ENCODE results near the gene ZNF578.
"Not testable (repeated sequence)": the region's sequence is repeated elsewhere in the genome, so short reads cannot be mapped to it uniquely, and the experiment has no call there.

ZNF578 gene

DNA sequence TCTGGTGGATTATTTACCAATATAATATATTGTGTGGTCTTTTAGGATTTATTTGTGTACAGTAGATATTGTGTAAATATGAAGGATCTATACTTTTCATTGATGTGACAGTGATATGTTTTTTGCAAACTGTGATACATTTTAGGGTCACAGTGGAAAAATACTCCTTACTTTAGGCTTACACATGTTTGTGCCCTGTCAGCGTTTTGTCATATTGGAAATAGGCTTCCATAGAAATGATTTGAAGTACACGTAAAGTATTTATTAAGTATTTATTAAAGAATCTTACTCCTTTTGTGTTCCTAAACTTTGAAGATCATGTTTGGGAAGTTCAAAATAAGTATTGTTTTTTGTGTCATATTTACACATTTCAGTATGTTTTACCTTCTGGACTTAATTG, 79.1 kb downstream of the ZNF578 start:
- peaks cover 45% of the 10 kb centered on the region for H3K4me1 Mint-ChIP-seq (ENCODE audit: low read depth)
- H3K4me3 Mint-ChIP-seq = no peak overlapping the region
- H3K9me3 Mint-ChIP-seq = peaks cover 4% of the 10 kb centered on the region
- H3K27me3 Mint-ChIP-seq = no peaks in the 10 kb centered on the region
- peaks cover 53% of the 10 kb centered on the region for H3K36me3 Mint-ChIP-seq (ENCODE audit: low read depth)
- H3K27ac Mint-ChIP-seq = no peak overlapping the region

- peaks cover 52% of the 10 kb centered on the region for H3K36me3 Mint-ChIP-seq (ENCODE audit: low read depth)
- peaks cover 37% of the 10 kb centered on the region for H3K4me1 Mint-ChIP-seq (ENCODE audit: low read depth)
Observed at GRCh38 chr19:52533901-52534300, 80.5 kb downstream of the ZNF578 start.

DNA sequence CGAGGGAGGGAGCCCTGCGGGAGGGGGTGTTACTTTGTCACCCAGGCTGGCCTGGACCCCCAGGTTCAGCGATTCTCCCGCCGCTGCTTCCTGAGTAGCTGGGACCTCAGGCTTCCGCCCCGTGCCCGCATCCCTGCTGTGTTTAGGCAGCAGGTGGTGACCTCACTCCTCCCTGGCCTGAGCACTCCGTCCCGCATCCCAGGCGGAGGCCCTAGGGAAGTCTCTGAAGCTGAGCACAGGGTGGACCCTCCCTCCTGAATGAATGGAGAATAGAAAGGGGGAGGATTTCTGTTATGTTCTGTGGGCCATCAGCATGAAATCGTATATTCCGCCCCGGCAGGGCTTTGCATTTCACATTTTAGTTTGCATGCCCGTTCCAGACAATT, 82.0 kb downstream of the ZNF578 start:
- peaks cover 37% of the 10 kb centered on the region for H3K4me1 Mint-ChIP-seq (ENCODE audit: low read depth)
- peaks cover 58% of the 10 kb centered on the region for H3K36me3 Mint-ChIP-seq (ENCODE audit: low read depth)
- not testable (repeated sequence) for H3K27ac Mint-ChIP-seq, H3K9me3 Mint-ChIP-seq, H3K27me3 Mint-ChIP-seq
- H3K4me3 Mint-ChIP-seq = peak overlapping the region; percentile 90

More at GRCh38 chr19:52533901-52534300, 80.5 kb downstream of the ZNF578 start:
- Mint-ChIP-seq H3K27me3 (no peaks in the 10 kb centered on the region), H3K9me3 (peaks cover 4% of the 10 kb centered on the region), H3K27ac (no peak overlapping the region), H3K4me3 (no peak overlapping the region)

DNA sequence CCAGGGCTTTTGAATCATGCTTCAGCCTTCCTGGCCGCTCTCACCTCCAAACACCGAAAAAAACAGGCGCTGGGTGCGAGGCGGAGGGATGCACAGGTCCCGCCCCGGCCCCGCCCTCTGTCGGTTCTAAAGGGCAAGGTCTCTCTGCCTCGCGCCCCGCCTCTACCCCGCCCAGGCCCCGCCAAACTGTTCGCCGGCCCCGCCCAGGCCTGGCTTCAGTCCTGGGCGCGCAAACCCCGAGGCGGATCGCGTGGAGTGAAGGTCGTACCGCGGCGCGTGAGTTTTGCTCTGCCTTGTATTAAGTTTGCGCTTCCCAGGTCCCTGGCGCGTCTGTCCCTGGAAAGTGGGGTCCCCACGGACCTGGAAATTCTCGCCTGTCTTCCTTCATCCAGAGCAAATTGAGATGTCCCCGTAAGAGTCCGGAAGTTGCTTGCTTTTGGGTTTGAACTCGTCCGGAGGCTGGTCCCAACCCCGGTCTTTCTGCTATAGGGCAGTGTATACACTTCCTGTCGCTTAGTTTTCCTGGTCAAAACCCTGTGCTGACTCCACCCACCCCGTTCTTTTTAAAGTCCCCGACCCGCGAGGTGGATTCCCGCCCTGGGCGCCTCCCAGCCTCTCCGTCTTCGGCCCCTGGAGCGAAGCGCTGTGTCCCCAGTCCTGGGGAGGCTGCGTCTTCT, 82.6 kb downstream of the ZNF578 start:
- H3K9me3 Mint-ChIP-seq = peaks cover 4% of the 10 kb centered on the region
- peaks cover 42% of the 10 kb centered on the region for H3K4me1 Mint-ChIP-seq (ENCODE audit: low read depth)
- peak overlapping the region; percentile 90 for H3K4me3 Mint-ChIP-seq
- peaks cover 63% of the 10 kb centered on the region for H3K36me3 Mint-ChIP-seq (ENCODE audit: low read depth)
- H3K27me3 Mint-ChIP-seq = no peaks in the 10 kb centered on the region
- H3K27ac Mint-ChIP-seq = peak overlapping the region; percentile 87

- peaks cover 68% of the 10 kb centered on the region for H3K36me3 Mint-ChIP-seq (ENCODE audit: low read depth)
- no peaks in the 10 kb centered on the region for H3K27me3 Mint-ChIP-seq
- peak overlapping the region; percentile 87 for H3K27ac Mint-ChIP-seq
- H3K9me3 Mint-ChIP-seq = peaks cover 4% of the 10 kb centered on the region
- H3K4me3 Mint-ChIP-seq = peak overlapping the region; percentile 90
- H3K4me1 Mint-ChIP-seq (ENCODE audit: low read depth) = peaks cover 42% of the 10 kb centered on the region
Observed at GRCh38 chr19:52536448-52536800, 83.1 kb downstream of the ZNF578 start.

GRCh38 chr19:52538815-52539214, 85.5 kb downstream of the ZNF578 start:
- H3K27ac Mint-ChIP-seq, H3K4me3 Mint-ChIP-seq, H3K27me3 Mint-ChIP-seq: not testable (repeated sequence)
- peaks cover 14% of the 10 kb centered on the region for H3K9me3 Mint-ChIP-seq
- peaks cover 72% of the 10 kb centered on the region for H3K36me3 Mint-ChIP-seq (ENCODE audit: low read depth)
- H3K4me1 Mint-ChIP-seq (ENCODE audit: low read depth) = peaks cover 59% of the 10 kb centered on the region

DNA sequence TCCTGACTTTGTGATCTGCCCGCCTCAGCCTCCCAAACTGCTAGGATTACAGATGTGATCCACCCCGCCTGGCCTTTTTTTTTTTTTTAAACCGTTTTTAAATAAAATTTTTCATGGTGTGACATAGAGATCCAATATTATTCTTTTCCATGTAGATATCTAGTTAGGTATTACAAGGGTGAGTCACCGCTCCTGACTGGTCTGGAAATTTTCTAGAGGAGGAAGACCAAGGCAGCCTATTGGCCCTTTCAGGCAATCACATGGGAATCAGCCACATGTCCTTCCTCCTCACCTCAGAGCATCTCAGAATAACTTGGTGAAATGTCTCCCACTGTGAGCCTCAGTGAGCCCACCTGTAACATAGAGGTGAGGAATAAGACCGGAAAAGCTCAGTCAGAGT, 87.8 kb downstream of the ZNF578 start:
- peaks cover 78% of the 10 kb centered on the region for H3K36me3 Mint-ChIP-seq (ENCODE audit: low read depth)
- peaks cover 43% of the 10 kb centered on the region for H3K4me1 Mint-ChIP-seq (ENCODE audit: low read depth)

GRCh38 chr19:52541608-52542007, 88.3 kb downstream of the ZNF578 start:
- no peak overlapping the region for H3K4me3 Mint-ChIP-seq
- H3K9me3 Mint-ChIP-seq = peaks cover 10% of the 10 kb centered on the region
- H3K4me1 Mint-ChIP-seq (ENCODE audit: low read depth) = peaks cover 38% of the 10 kb centered on the region
- H3K27ac Mint-ChIP-seq = no peak overlapping the region
- H3K27me3 Mint-ChIP-seq = no peaks in the 10 kb centered on the region
- H3K36me3 Mint-ChIP-seq (ENCODE audit: low read depth) = peaks cover 83% of the 10 kb centered on the region

More for the DNA sequence above, 87.8 kb downstream of the ZNF578 start:
- not testable (repeated sequence) for H3K27ac Mint-ChIP-seq, H3K27me3 Mint-ChIP-seq, H3K4me3 Mint-ChIP-seq
- H3K9me3 Mint-ChIP-seq = peaks cover 10% of the 10 kb centered on the region

DNA sequence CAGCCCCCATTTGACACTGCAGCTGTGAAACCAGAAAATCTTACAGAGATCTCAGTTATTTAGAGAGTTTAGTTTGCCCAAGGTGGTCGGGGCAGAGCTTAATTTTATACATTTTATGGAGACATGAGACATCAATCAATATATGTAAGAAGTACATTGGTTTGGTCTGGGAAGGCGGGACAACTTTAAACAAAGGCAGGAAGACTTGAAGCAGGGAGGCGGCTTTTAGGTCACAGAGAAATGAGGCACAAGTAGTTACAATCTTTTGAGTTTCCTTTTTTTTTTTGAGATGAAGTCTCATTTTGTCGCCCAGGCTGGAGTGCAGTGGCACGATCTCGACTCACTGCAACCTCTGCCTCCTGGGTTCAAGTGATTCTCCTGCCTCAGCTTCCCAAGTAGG, 89.2 kb downstream of the ZNF578 start:
- H3K27me3 Mint-ChIP-seq = not testable (repeated sequence)
- peaks cover 10% of the 10 kb centered on the region for H3K9me3 Mint-ChIP-seq
- peak overlapping the region; percentile 6 for H3K27ac Mint-ChIP-seq
- peak overlapping the region; percentile 50 for H3K4me3 Mint-ChIP-seq
- peaks cover 82% of the 10 kb centered on the region for H3K36me3 Mint-ChIP-seq (ENCODE audit: low read depth)
- H3K4me1 Mint-ChIP-seq (ENCODE audit: low read depth) = peaks cover 31% of the 10 kb centered on the region

DNA sequence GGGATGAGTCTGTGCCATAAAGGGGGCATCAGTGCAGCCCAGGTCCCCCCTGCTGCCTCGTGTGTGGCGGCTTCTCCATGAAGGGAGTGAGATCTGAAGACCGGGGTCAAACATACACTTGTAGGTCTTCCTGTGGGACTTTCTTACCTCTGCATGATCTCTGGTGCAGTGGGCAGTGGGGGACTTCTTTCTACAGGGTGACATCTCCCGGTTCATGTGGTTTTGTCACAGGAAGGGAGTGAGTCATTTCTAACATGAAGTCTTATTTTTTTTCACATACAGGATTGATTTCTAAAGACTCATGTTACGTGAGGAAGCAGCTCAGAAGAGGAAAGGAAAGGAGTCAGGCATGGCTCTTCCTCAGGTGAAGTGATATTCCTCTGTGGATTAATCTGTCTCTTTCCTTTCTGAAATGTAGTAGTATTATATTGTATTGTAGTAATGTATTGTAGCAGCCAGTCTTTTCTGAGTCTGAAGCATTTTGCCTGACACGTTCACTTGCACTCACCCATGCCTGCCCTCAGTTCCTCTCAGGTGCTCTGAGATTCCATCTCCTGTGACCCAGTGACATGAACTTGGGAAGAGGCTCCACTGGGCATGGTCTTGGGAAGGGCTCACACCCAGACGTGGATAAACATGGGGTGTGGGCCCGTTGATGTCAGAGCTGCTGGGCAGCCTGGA, 89.8 kb downstream of the ZNF578 start:
- Mint-ChIP-seq H3K4me3 (peak overlapping the region; percentile 50), H3K27ac (peak overlapping the region; percentile 6), H3K36me3 (ENCODE audit: low read depth) (peaks cover 86% of the 10 kb centered on the region), H3K27me3 (no peaks in the 10 kb centered on the region), H3K9me3 (peaks cover 10% of the 10 kb centered on the region), H3K4me1 (ENCODE audit: low read depth) (peaks cover 31% of the 10 kb centered on the region)

DNA sequence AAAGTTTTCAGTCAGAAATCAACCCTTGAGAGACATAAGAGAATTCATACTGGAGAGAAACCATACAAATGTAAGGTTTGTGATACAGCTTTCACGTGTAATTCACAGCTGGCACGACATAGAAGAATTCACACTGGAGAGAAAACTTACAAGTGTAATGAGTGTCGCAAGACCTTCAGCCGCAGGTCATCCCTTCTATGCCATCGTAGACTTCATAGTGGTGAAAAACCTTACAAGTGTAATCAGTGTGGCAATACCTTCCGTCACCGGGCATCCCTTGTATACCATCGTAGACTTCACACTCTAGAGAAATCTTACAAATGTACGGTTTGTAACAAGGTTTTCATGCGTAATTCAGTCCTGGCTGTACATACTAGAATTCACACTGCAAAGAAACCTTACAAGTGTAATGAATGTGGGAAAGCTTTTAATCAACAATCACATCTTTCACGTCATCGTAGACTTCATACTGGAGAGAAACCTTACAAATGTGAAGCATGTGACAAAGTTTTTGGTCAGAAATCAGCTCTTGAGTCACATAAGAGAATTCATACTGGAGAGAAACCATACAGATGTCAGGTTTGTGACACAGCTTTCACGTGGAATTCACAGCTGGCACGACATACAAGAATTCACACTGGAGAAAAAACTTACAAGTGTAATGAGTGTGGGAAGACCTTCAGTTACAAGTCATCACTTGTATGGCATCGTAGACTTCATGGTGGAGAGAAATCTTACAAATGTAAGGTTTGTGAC, 101.0 kb downstream of the ZNF578 start:
- Mint-ChIP-seq H3K27ac (no peak overlapping the region), H3K36me3 (ENCODE audit: low read depth) (peaks cover 90% of the 10 kb centered on the region), H3K27me3 (no peaks in the 10 kb centered on the region), H3K4me1 (ENCODE audit: low read depth) (no peaks in the 10 kb centered on the region), H3K4me3 (no peak overlapping the region), H3K9me3 (peaks cover 58% of the 10 kb centered on the region)

DNA sequence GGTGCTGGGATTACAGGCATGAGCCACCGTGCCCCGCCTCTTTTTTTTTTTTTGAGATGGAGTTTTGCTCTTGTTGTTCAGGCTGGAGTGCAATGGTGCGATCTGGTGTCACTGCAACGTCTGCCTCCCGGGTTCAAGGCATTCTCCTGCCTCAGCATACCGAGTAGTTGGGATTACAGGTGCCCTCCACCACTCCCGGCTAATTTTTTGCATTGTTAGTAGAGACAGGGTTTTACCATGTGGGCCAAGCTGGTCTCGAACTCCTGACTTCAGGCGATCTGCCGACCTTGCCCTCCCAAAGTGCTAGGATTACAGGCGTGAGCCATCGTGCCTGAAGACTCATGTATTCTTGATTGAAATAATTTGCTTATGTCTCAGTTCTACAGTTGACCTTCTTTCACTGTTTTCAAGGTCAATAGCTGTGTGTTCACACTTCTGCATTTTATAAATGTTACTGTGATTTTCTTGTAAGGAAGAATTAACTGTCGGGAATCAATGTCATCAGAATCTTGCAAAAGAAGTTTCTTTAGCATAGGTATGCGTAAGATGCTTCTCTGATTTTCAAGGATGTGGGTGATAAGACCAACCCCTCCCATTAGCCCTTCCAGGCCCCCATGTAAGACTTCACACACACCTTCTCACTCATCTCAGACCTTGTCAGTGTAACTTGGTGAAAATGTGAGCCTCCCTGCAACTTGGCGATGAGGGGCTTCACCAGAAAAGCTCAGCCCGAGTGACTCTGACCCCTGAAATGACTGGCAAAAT, 104.1 kb downstream of the ZNF578 start:
- no peak overlapping the region for H3K27ac Mint-ChIP-seq
- no peaks in the 10 kb centered on the region for H3K27me3 Mint-ChIP-seq
- H3K4me3 Mint-ChIP-seq = no peak overlapping the region
- peaks cover 91% of the 10 kb centered on the region for H3K36me3 Mint-ChIP-seq (ENCODE audit: low read depth)
- peaks cover 65% of the 10 kb centered on the region for H3K9me3 Mint-ChIP-seq
- no peaks in the 10 kb centered on the region for H3K4me1 Mint-ChIP-seq (ENCODE audit: low read depth)

GRCh38 chr19:52558732-52559445, 105.5 kb downstream of the ZNF578 start:
- H3K36me3 Mint-ChIP-seq (ENCODE audit: low read depth) = peaks cover 91% of the 10 kb centered on the region
- not testable (repeated sequence) for H3K4me3 Mint-ChIP-seq; H3K27me3 Mint-ChIP-seq; H3K4me1 Mint-ChIP-seq (ENCODE audit: low read depth); H3K27ac Mint-ChIP-seq
- H3K9me3 Mint-ChIP-seq = peaks cover 60% of the 10 kb centered on the region

DNA sequence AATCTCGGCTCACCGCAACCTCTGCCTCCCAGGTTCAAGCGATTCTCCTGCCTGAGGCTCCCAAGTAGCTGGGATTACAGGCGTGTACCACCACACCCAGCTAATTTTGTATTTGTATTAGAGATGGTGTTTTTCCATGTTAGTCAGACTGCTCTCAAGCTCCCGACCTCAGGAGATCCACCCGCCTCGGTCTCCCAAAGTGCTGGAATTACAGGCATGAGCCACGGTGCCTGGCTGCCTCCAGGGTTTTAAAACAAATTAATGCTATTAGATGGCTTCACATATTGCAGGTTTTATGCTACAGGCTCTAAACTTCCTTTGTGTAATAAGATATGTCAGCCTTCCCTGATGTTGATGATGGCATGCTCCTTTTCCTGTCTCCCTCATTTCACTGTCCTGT, 108.3 kb downstream of the ZNF578 start:
- Mint-ChIP-seq H3K36me3 (ENCODE audit: low read depth) (peaks cover 83% of the 10 kb centered on the region), H3K9me3 (peaks cover 48% of the 10 kb centered on the region)
- H3K27ac Mint-ChIP-seq; H3K4me1 Mint-ChIP-seq (ENCODE audit: low read depth); H3K27me3 Mint-ChIP-seq; H3K4me3 Mint-ChIP-seq: not testable (repeated sequence)
